Activated CD4-positive, alpha-beta T cell treated with anti-CD3 and anti-CD28 coated beads, Interleukin-2, amount 10 ng/mL, durations not matched to agents 7 days and 5 days (primary cell): ENCODE measurements around the gene ST8SIA2. TPM values are rescaled to one million over a fixed set of nuclear protein-coding genes. Genes with fewer than 3 reads are reported as not detected.
"Not testable (repeated sequence)": the region's sequence is repeated elsewhere in the genome, so short reads cannot be mapped to it uniquely, and the experiment has no call there.

Source experiments
- CTCF ChIA-PET: fragments of 350-600 bp; sonication (Branson Sonifier 250); formaldehyde crosslinking; loops from one replicate; lab custom pipeline; 2021; ENCODE audit warnings: antibody characterized with exemption; lab: Charles Lee
- POLR2A ChIA-PET: fragments of 350-600 bp; sonication (Branson Sonifier 250); formaldehyde crosslinking; loops from one replicate; lab custom pipeline; 2021; ENCODE audit warnings: antibody characterized with exemption; lab: Charles Lee
- DNase-seq: peaks from one replicate; pipeline ENCODE4 v3.0.0-alpha.2; 2020
- H3K27ac Mint-ChIP-seq: one replicate; pipeline ENCODE4 v1.8.0; 2021; ENCODE audit warnings: mild to moderate bottlenecking, moderate library complexity, mixed read lengths
- H3K27me3 Mint-ChIP-seq: one replicate; pipeline ENCODE4 v1.8.0; 2021; ENCODE audit warnings: mixed read lengths
- H3K36me3 Mint-ChIP-seq: one replicate; pipeline ENCODE4 v1.8.0; 2021; ENCODE audit warnings: low read depth, mixed read lengths
- H3K4me1 Mint-ChIP-seq: one replicate; pipeline ENCODE4 v1.8.0; 2021; ENCODE audit warnings: mixed read lengths
- H3K4me3 Mint-ChIP-seq: one replicate; pipeline ENCODE4 v1.8.0; 2021; ENCODE audit warnings: mild to moderate bottlenecking, moderate library complexity, mixed read lengths
- H3K9me3 Mint-ChIP-seq: one replicate; pipeline ENCODE4 v1.8.0; 2021; ENCODE audit warnings: mixed read lengths
- total RNA-seq, 2 experiments: library from RNA; stranded (reverse); gene quantifications; one replicate each; pipeline ENCODE4 v1.2.3, GENCODE V29; 2021

ST8SIA2 gene
- total RNA-seq, 2 experiments from 2014 or later: not detected

DNA sequence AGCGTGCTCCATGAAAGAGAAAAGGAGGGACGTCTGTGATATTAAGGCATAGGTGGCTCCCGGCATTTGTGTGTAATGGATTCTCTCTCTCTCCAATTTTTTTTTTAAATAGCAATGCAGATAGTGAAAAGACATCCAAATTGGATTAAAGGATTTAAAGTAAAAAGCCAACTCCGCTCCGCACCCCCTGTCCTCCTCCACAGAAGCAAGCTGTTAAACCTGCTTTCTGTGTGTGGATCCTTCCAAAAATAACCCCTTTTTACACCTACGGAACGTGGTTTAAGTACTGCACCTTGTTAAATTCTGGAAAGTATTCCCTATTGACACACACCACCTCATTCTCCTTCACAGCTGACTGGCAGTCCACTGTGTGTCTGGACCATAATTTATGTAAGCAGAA, 61.6 kb downstream of the ST8SIA2 start:
- Mint-ChIP-seq H3K36me3 (no peaks in the 10 kb centered on the region), H3K9me3 (no peaks in the 10 kb centered on the region), H3K4me3 (no peak overlapping the region), H3K27ac (no peak overlapping the region), H3K27me3 (peaks cover 3% of the 10 kb centered on the region), H3K4me1 (no peaks in the 10 kb centered on the region)
- no peak for DNase-seq
- ChIA-PET CTCF (no interaction called here), POLR2A (no interaction called here)

DNA sequence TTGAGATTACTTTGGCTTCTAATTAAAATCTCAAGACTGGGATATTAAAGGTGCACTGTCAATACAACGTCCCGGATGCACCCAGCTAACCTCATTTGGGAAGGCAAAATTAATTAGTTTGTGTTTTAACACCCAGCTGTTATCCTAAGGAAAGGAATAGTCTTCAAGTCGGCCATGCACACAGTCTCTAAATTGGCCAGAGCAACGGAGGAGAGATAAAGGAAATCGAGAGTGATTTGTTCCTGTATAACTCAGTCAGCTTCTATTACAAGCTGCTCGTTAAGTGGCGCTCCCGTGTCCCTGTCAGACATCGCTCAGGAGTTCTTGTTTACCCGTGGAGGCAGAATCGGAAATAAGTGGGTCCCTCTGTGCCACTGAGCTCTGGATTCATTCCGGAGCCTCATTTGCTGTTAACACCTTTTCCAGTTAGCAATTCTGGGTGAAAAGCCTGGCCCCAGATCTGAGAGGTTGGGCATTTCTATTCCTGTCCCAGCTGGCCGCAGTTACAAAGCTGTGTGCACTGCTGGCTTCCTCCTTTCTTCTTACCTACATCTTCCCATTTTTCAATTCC, 63.9 kb downstream of the ST8SIA2 start:
- Mint-ChIP-seq H3K4me1 (no peaks in the 10 kb centered on the region), H3K27me3 (peaks cover 2% of the 10 kb centered on the region), H3K9me3 (no peaks in the 10 kb centered on the region), H3K4me3 (no peak overlapping the region), H3K36me3 (no peaks in the 10 kb centered on the region), H3K27ac (no peak overlapping the region)
- POLR2A ChIA-PET: no interaction called here
- no peak for DNase-seq
- CTCF ChIA-PET: interaction anchor here (0.5 kb wide), 1 partner anchor 1756 kb away, joined by 3 read pairs; no protein-coding TSS in a partner anchor

- H3K9me3 Mint-ChIP-seq: no peaks in the 10 kb centered on the region
- no peak for DNase-seq
- H3K4me1 Mint-ChIP-seq: no peaks in the 10 kb centered on the region
- H3K27ac Mint-ChIP-seq: no peak overlapping the region
- no peak overlapping the region for H3K4me3 Mint-ChIP-seq
- POLR2A ChIA-PET: no interaction called here
- H3K36me3 Mint-ChIP-seq: no peaks in the 10 kb centered on the region
- CTCF ChIA-PET: no interaction called here
- H3K27me3 Mint-ChIP-seq: peaks cover 2% of the 10 kb centered on the region
Measured at GRCh38 chr15:92460023-92460422, 66.3 kb downstream of the ST8SIA2 start.

GRCh38 chr15:92462424-92463125, 68.9 kb downstream of the ST8SIA2 start:
- no peak for DNase-seq
- POLR2A ChIA-PET: no interaction called here
- no peak overlapping the region for H3K27ac Mint-ChIP-seq
- H3K27me3 Mint-ChIP-seq: no peaks in the 10 kb centered on the region
- H3K9me3 Mint-ChIP-seq: no peaks in the 10 kb centered on the region
- H3K4me3 Mint-ChIP-seq: no peak overlapping the region
- no peaks in the 10 kb centered on the region for H3K4me1 Mint-ChIP-seq
- CTCF ChIA-PET: no interaction called here
- H3K36me3 Mint-ChIP-seq: no peaks in the 10 kb centered on the region

- ChIA-PET POLR2A (no interaction called here), CTCF (no interaction called here)
- H3K4me3 Mint-ChIP-seq: no peak overlapping the region
- no peak overlapping the region for H3K27ac Mint-ChIP-seq
- no peaks in the 10 kb centered on the region for H3K4me1 Mint-ChIP-seq
- no peaks in the 10 kb centered on the region for H3K36me3 Mint-ChIP-seq
- DNase-seq: no peak
- H3K9me3 Mint-ChIP-seq: no peaks in the 10 kb centered on the region
- no peaks in the 10 kb centered on the region for H3K27me3 Mint-ChIP-seq
Measured at GRCh38 chr15:92463352-92463751, 69.7 kb downstream of the ST8SIA2 start.

GRCh38 chr15:92463826-92464225, 70.1 kb downstream of the ST8SIA2 start:
- Mint-ChIP-seq H3K4me3 (no peak overlapping the region), H3K4me1 (no peaks in the 10 kb centered on the region), H3K27me3 (no peaks in the 10 kb centered on the region), H3K9me3 (no peaks in the 10 kb centered on the region), H3K27ac (no peak overlapping the region), H3K36me3 (no peaks in the 10 kb centered on the region)
- ChIA-PET CTCF (no interaction called here), POLR2A (no interaction called here)
- DNase-seq: no peak

- Mint-ChIP-seq H3K4me1 (no peaks in the 10 kb centered on the region), H3K27me3 (no peaks in the 10 kb centered on the region), H3K9me3 (no peaks in the 10 kb centered on the region), H3K27ac (no peak overlapping the region), H3K36me3 (no peaks in the 10 kb centered on the region), H3K4me3 (no peak overlapping the region)
- ChIA-PET CTCF (no interaction called here), POLR2A (no interaction called here)
- no peak for DNase-seq
Measured at GRCh38 chr15:92466834-92467233, 73.2 kb downstream of the ST8SIA2 start.

DNA sequence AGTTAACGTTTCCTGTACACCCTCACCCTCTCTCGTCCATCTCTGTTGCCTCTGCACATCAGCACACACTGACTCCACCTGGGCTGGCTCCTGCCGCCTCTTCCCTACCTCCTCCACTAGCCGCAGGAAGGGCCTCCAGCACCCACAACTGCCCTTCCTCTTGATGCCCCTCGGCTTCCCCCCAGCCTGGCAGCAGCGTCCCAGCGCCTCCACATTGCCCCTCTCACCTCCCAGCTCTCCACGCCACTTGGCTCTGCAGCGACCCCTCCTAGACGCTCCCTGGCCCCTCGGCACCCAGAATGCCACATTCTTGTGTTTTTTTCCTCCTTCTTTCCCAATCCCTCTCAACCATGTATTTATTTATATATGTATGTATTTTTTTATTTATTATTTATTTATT, 73.6 kb downstream of the ST8SIA2 start:
- ChIA-PET POLR2A (no interaction called here), CTCF (no interaction called here)
- Mint-ChIP-seq H3K36me3 (no peaks in the 10 kb centered on the region), H3K27ac (no peak overlapping the region), H3K9me3 (no peaks in the 10 kb centered on the region), H3K4me3 (no peak overlapping the region), H3K4me1 (no peaks in the 10 kb centered on the region), H3K27me3 (no peaks in the 10 kb centered on the region)
- no peak for DNase-seq

GRCh38 chr15:92468991-92469390, 75.3 kb downstream of the ST8SIA2 start:
- Mint-ChIP-seq H3K9me3 (no peaks in the 10 kb centered on the region), H3K4me1 (no peaks in the 10 kb centered on the region), H3K4me3 (no peak overlapping the region), H3K27ac (no peak overlapping the region), H3K36me3 (no peaks in the 10 kb centered on the region), H3K27me3 (no peaks in the 10 kb centered on the region)
- DNase-seq: no peak
- CTCF ChIA-PET: no interaction called here
- POLR2A ChIA-PET: no interaction called here

DNA sequence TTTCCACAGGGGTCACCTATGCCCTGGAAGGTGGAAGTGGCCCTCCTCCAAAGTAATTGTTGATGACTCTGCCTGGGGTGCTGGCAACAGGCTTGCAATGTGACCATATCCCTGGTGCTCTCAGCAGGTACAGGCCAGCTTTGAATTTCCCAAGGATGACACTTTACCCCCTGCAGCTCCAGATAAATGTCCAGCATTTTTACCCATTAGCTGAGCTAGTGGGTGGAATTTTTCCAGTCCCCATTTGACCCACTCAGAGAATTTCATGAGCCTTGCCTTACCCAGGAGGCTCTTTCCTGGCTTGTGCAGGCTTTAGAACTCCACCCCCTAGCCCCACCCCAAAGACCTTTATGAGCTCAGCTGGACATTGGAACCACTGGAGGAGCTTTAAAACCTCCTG, 77.6 kb downstream of the ST8SIA2 start:
- no peak for DNase-seq
- no peaks in the 10 kb centered on the region for H3K4me1 Mint-ChIP-seq
- H3K9me3 Mint-ChIP-seq: no peaks in the 10 kb centered on the region
- no peaks in the 10 kb centered on the region for H3K27me3 Mint-ChIP-seq
- POLR2A ChIA-PET: no interaction called here
- H3K4me3 Mint-ChIP-seq: no peak overlapping the region
- no peaks in the 10 kb centered on the region for H3K36me3 Mint-ChIP-seq
- CTCF ChIA-PET: interaction anchor here (2.0 kb wide), 1 partner anchor 12 kb away, joined by 6 read pairs; no protein-coding TSS in a partner anchor
- H3K27ac Mint-ChIP-seq: no peak overlapping the region

DNA sequence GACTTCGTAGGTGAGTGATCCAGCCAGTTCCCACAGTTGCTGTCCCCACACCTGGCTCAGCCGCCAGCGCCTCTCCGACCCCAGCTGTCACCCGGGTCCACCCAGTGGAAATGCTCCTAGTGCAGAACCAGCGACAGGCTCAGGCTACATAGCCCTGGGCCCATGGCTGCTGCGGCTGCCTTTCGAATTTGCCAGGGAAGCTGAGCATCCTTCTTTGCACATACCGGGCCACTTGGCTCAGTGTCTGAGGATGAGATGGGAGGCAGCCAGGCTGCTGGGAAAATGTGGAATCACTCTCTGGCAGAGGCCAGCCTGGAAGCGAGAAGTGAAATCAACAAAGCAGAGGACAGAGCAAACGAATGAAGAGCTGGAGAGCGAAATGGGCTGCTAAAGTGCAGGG, 80.1 kb downstream of the ST8SIA2 start:
- H3K27me3 Mint-ChIP-seq: no peaks in the 10 kb centered on the region
- ChIA-PET CTCF (no interaction called here), POLR2A (no interaction called here)
- H3K36me3 Mint-ChIP-seq: no peaks in the 10 kb centered on the region
- H3K27ac Mint-ChIP-seq: no peak overlapping the region
- no peak for DNase-seq
- H3K4me1 Mint-ChIP-seq: no peaks in the 10 kb centered on the region
- H3K9me3 Mint-ChIP-seq: no peaks in the 10 kb centered on the region
- no peak overlapping the region for H3K4me3 Mint-ChIP-seq

DNA sequence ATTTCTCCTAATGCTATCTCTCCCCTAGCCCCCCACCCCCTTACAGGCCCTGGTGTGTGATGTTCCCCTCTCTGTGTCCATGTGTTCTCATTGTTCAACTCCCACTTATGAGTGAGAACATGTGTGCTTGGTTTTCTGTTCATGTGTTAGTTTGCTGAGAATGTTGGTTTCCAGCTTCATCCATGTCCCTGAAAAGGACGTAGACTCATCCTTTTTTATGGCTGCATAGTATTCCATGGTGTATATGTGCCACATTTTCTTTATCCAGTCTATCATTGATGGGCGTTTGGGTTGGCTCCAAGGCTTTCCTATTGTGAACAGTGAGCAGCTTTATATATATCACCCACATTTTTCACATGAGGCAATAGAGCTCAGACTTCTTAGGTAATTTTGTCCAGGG, 86.0 kb downstream of the ST8SIA2 start:
- H3K4me1 Mint-ChIP-seq, DNase-seq, H3K36me3 Mint-ChIP-seq, H3K27ac Mint-ChIP-seq, POLR2A ChIA-PET, H3K9me3 Mint-ChIP-seq, CTCF ChIA-PET, H3K27me3 Mint-ChIP-seq, H3K4me3 Mint-ChIP-seq: not testable (repeated sequence)

- no peaks in the 10 kb centered on the region for H3K36me3 Mint-ChIP-seq
- H3K4me3 Mint-ChIP-seq: no peak overlapping the region
- no peak for DNase-seq
- peaks cover 11% of the 10 kb centered on the region for H3K27me3 Mint-ChIP-seq
- no peaks in the 10 kb centered on the region for H3K4me1 Mint-ChIP-seq
- ChIA-PET CTCF (no interaction called here), POLR2A (no interaction called here)
- H3K27ac Mint-ChIP-seq: no peak overlapping the region
- H3K9me3 Mint-ChIP-seq: no peaks in the 10 kb centered on the region
Measured at GRCh38 chr15:92480361-92480760, 86.7 kb downstream of the ST8SIA2 start.

- CTCF ChIA-PET: no interaction called here
- Mint-ChIP-seq H3K27me3 (peaks cover 20% of the 10 kb centered on the region), H3K36me3 (no peaks in the 10 kb centered on the region), H3K4me1 (no peaks in the 10 kb centered on the region), H3K9me3 (peaks cover 4% of the 10 kb centered on the region), H3K27ac (no peak overlapping the region), H3K4me3 (no peak overlapping the region)
- POLR2A ChIA-PET: no interaction called here
- no peak for DNase-seq
Measured at GRCh38 chr15:92485441-92485840, 91.8 kb downstream of the ST8SIA2 start.
